IPS-20b (cell line): ENCODE data around the gene CEP350.
"Not testable (repeated sequence)": the region's sequence is repeated elsewhere in the genome, so short reads cannot be mapped to it uniquely, and the experiment has no call there.

Source experiments
- H3K27ac ChIP-seq: one replicate; pipeline ENCODE4 v1.5.1; 2013; ENCODE audit warnings: low read length
- H3K27me3 ChIP-seq: 2 replicates; pipeline ENCODE4 v1.6.1; 2013; ENCODE audit warnings: mild to moderate bottlenecking, low read length, inconsistent platforms; ENCODE audit not compliant: insufficient read depth
- H3K36me3 ChIP-seq: 2 replicates; pipeline ENCODE4 v1.6.1; 2013; ENCODE audit warnings: low read depth, mild to moderate bottlenecking, inconsistent platforms, low read length, moderate library complexity; ENCODE audit not compliant: insufficient read depth
- H3K4me1 ChIP-seq: 2 replicates; pipeline ENCODE4 v1.6.1; 2013; ENCODE audit warnings: mild to moderate bottlenecking, control low read depth, inconsistent platforms, low read length, moderate library complexity; ENCODE audit not compliant: insufficient read depth
- H3K4me3 ChIP-seq: 2 replicates; pipeline ENCODE4 v1.5.1; 2013; ENCODE audit warnings: mild to moderate bottlenecking, low read length, inconsistent platforms
- H3K9ac ChIP-seq: 2 replicates; pipeline ENCODE4 v1.6.1; 2013; ENCODE audit warnings: low read depth, mild to moderate bottlenecking, inconsistent platforms, low read length, moderate library complexity
- H3K9me3 ChIP-seq: 2 replicates; pipeline ENCODE4 v1.6.1; 2013; ENCODE audit warnings: mild to moderate bottlenecking, low read depth, low read length, inconsistent platforms; ENCODE audit not compliant: insufficient read depth

CEP350 gene

DNA sequence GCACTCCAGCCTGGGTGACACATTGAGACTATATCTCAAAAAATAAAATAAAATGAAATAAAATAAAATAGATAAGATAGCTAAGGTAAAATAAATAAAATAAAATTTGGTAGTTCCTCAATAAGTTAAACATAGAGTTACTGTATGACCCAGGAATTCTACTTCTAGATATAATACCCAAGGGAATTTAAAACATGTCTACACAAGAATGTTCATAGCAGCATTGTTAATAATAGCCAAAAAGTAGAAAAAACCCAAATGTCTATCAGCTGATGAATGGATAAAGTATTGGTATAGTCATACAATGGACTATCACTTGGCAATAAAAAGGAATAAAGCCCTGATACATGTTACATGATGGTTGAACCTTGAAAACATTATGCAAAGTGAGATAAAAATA, 47.8 kb downstream of the CEP350 start:
- Histone ChIP-seq H3K4me3 (no peak overlapping the region), H3K27me3 (no peaks in the 10 kb centered on the region), H3K9me3 (no peaks in the 10 kb centered on the region), H3K36me3 (peaks cover 32% of the 10 kb centered on the region), H3K4me1 (no peaks in the 10 kb centered on the region), H3K27ac (no peak overlapping the region), H3K9ac (no peak overlapping the region)

DNA sequence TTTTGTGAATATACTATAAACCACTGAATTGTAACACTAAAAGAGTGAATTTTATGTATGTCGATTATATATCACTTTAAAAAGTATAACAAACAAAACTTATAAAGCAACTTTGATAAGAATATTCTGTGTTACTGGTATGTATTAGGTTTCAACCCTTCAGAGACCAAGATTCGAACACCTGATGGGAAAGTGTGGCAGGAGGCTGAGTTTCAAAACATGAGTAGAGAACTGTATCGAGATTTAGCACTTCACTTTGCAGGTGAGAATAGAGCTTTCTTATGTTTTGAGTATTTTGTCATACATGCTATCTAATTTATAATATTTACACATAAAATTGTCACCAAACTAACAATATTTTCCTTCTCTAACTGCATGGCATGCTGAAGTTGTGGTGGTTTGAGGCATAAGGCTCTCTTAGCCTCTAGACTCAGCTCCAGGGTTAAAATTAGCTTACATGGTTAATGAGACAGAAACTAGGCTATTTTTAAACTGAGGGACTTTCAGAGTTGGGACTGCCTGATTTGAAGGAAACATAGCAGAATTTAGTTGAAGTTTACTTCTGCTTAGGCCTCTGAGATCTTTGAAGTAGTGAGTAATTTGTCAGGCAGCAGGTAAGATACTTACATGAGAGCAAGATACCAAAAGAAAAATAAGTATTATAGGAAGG, 48.6 kb downstream of the CEP350 start:
- Histone ChIP-seq H3K4me1 (no peaks in the 10 kb centered on the region), H3K4me3 (no peak overlapping the region), H3K9ac (no peak overlapping the region), H3K9me3 (no peaks in the 10 kb centered on the region), H3K27me3 (no peaks in the 10 kb centered on the region), H3K27ac (no peak overlapping the region), H3K36me3 (peaks cover 38% of the 10 kb centered on the region)

DNA sequence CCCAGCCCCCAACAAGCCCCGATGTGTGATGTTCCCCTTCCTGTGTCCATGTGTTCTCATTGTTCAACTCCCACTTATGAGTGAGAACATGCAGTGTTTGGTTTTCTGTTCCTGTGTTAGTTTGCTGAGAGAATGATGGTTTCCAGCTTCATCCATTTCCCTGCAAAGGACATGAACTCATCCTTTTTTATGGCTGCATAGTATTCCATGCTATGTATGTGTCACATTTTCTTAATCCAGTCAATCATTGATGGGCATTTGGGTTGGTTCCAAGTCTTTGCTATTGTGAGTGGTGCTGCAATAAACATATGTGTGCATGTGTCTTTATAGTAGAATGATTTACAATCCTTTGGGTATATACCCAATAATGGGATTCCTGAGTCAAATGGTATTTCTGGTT, 52.2 kb downstream of the CEP350 start:
- H3K27me3 ChIP-seq, H3K9ac ChIP-seq, H3K4me1 ChIP-seq, H3K4me3 ChIP-seq, H3K27ac ChIP-seq, H3K9me3 ChIP-seq: not testable (repeated sequence)
- H3K36me3 ChIP-seq: peaks cover 36% of the 10 kb centered on the region

DNA sequence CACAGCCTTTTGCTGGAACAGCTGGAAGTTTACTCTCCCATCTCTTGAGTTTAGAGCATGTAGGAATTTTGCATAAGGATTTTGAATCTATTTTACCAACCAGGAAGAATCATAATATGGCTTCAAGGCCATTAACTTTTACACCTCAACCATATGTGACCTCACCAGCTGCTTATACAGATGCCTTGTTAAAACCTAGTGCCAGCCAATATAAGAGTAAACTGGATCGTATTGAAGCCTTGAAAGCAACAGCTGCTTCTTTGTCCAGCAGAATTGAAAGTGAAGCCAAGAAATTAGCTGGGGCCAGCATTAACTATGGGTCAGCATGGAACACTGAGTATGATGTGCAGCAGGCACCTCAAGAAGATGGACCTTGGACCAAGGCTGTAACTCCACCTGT, 65.4 kb downstream of the CEP350 start:
- no peak overlapping the region for H3K27ac ChIP-seq
- no peaks in the 10 kb centered on the region for H3K9me3 ChIP-seq
- no peaks in the 10 kb centered on the region for H3K4me1 ChIP-seq
- no peaks in the 10 kb centered on the region for H3K27me3 ChIP-seq
- no peak overlapping the region for H3K4me3 ChIP-seq
- no peak overlapping the region for H3K9ac ChIP-seq
- H3K36me3 ChIP-seq: peaks cover 82% of the 10 kb centered on the region

DNA sequence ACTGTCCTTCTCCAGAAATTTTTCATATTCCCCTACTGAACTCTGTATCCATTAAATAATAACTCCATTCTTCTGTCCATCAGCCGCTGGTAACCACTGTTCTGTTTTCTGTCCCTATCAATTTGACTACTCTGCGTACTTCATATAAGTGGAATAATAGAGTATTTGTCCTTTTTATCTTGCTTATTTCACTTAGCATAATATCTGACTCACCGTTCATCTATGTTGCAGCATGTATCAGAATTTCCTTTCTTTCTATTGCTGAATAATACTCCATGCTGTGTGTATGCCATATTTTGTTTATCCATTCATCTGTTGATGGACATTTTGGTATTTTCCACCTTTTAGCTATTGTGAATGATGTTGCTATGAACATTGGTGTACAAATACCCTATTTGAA, 71.9 kb downstream of the CEP350 start:
- H3K9ac ChIP-seq: no peak overlapping the region
- no peak overlapping the region for H3K27ac ChIP-seq
- H3K36me3 ChIP-seq: peaks cover 55% of the 10 kb centered on the region

DNA sequence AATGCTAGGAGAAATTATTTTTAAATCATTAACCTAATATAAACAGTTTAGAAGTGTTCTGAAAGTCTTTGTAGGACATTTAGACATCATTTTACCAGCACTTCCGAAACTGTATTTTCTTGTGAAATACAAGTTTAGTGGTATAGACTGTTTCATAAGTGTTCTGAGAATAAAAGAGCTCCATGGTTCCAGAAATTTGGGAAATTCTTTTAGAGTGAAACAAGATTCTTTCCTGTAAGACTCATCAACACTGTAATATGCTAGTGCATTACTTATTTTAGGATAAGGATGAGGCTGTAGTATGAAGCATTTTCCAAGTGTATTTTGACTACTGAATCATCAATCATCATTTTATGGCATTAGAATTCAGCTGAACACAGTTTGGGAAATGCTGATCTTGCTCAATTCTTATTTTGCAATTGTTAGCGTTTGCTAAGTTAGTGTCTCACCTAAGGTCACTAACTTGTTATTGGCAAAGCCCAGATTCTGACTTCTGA, 73.4 kb downstream of the CEP350 start:
- Histone ChIP-seq H3K4me3 (no peak overlapping the region), H3K4me1 (no peaks in the 10 kb centered on the region), H3K27ac (no peak overlapping the region), H3K36me3 (peaks cover 48% of the 10 kb centered on the region), H3K27me3 (no peaks in the 10 kb centered on the region), H3K9ac (no peak overlapping the region), H3K9me3 (no peaks in the 10 kb centered on the region)

More for the DNA sequence above, 71.9 kb downstream of the CEP350 start:
- Histone ChIP-seq H3K9me3 (no peaks in the 10 kb centered on the region), H3K27me3 (no peaks in the 10 kb centered on the region), H3K4me3 (no peak overlapping the region), H3K4me1 (no peaks in the 10 kb centered on the region)

DNA sequence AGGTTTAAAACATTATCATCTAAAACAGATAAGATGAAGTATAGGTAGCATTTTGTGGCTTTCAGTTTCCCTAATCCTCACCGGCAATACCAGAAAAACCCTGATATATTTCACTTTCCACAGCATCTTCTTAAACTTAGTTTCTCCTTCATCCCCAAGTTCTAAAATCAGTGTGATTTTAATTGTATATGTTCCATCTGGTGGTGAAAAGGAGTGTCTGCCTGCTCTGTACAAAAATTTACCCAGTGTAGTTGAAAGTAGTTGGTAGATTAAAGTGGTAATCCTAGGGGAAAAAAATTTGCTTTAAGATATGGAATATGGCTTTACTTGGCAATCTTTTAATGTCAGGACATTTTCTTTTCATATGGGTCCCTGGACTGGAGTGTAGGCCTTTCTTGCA, 74.3 kb downstream of the CEP350 start:
- Histone ChIP-seq H3K9ac (no peak overlapping the region), H3K27ac (no peak overlapping the region), H3K36me3 (peaks cover 50% of the 10 kb centered on the region)

DNA sequence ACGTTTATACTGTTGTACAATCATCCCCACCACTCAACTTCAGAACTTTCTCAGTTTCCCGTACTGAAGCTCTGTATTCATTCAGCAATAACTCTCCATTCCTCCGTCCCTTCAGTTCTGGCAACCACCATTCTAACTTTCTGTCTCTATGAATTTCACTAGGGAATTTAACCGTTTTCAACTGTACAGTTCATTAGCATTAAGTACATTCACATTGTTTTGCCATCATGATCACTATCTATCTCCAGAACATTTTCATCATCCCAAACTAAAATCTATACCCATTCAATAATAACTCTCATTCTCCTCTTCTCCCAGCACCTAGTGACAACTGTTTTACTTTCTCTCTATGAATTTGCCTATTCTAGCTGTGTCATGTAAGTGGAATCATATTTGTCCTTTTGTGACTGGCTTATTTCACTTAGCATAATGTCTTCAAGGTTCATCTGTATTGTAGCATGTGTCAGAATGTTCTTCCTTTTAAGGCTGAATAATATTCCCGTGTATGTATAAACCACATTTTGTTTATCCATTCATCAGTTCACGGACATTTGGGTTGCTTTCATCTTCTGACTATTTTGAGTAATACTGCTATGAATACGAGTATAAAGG, 75.0 kb downstream of the CEP350 start:
- H3K4me1 ChIP-seq: no peaks in the 10 kb centered on the region
- no peaks in the 10 kb centered on the region for H3K9me3 ChIP-seq
- no peak overlapping the region for H3K9ac ChIP-seq
- H3K27me3 ChIP-seq: no peaks in the 10 kb centered on the region
- peaks cover 52% of the 10 kb centered on the region for H3K36me3 ChIP-seq
- H3K4me3 ChIP-seq: no peak overlapping the region
- no peak overlapping the region for H3K27ac ChIP-seq

More for the DNA sequence above, 74.3 kb downstream of the CEP350 start:
- Histone ChIP-seq H3K4me1 (no peaks in the 10 kb centered on the region), H3K9me3 (no peaks in the 10 kb centered on the region), H3K27me3 (no peaks in the 10 kb centered on the region), H3K4me3 (no peak overlapping the region)

DNA sequence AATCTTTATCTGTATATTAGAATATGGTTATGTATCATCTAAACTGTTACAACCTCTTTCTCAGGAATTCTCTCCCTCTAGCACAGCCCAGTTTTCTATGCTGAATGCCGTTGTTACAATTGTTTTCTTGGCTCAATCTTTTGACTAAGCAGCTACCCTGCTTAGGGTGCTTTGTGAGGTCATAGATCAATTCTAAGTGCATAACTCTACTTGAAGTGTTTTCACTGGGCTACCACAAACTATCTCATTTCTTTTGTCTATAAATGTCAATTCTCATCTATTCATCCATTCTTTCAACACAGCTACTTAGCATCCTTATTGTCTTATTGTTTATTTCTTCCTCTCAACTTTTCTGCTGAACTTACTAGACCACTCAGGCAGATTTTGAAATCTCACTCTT, 77.1 kb downstream of the CEP350 start:
- Histone ChIP-seq H3K9me3 (no peaks in the 10 kb centered on the region), H3K27ac (no peak overlapping the region), H3K4me1 (no peaks in the 10 kb centered on the region), H3K9ac (no peak overlapping the region), H3K4me3 (no peak overlapping the region), H3K27me3 (no peaks in the 10 kb centered on the region), H3K36me3 (peaks cover 47% of the 10 kb centered on the region)

DNA sequence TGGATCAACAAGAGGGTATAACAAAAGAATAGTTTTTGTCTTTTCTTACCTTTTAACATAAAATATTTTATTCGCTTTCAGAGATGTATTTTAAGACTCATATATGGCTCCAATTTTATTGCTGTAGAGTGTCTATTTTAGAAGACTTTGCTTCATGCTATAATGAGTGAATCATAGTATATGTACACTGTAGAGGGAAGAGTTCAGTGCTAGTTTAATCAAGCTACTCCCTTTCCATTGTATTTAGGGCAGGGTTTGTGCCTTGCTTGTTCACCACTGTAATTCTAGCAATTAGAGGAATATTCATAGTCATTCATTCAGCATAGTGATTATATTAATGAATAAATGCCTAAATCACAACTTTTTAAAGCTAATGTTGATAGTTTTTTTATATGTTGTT, 78.8 kb downstream of the CEP350 start:
- no peak overlapping the region for H3K4me3 ChIP-seq
- no peaks in the 10 kb centered on the region for H3K4me1 ChIP-seq
- H3K36me3 ChIP-seq: peaks cover 55% of the 10 kb centered on the region
- H3K27me3 ChIP-seq: no peaks in the 10 kb centered on the region
- H3K27ac ChIP-seq: no peak overlapping the region
- no peaks in the 10 kb centered on the region for H3K9me3 ChIP-seq
- H3K9ac ChIP-seq: no peak overlapping the region

DNA sequence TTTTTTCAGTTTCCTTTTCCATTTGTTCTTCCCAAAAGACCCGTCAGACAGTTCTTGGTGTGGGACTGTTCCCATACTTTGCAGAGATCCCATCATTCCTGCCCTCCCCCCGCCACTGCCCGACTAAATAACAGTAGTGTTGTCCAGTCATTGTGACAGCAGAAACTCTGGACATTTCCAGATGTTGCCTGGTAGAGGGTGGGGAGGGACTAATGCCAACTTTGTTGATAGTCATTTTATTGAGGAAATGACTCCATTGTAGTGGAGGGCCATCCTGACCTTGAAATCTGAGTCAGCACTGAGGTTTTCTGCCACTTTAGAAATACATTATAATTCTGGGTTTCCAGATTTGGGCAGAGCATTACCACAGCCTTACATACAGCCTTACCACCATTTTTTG, 85.4 kb downstream of the CEP350 start:
- no peaks in the 10 kb centered on the region for H3K9me3 ChIP-seq
- peaks cover 59% of the 10 kb centered on the region for H3K36me3 ChIP-seq
- H3K4me3 ChIP-seq: no peak overlapping the region
- H3K9ac ChIP-seq: no peak overlapping the region
- H3K27me3 ChIP-seq: no peaks in the 10 kb centered on the region
- no peak overlapping the region for H3K27ac ChIP-seq
- H3K4me1 ChIP-seq: no peaks in the 10 kb centered on the region

DNA sequence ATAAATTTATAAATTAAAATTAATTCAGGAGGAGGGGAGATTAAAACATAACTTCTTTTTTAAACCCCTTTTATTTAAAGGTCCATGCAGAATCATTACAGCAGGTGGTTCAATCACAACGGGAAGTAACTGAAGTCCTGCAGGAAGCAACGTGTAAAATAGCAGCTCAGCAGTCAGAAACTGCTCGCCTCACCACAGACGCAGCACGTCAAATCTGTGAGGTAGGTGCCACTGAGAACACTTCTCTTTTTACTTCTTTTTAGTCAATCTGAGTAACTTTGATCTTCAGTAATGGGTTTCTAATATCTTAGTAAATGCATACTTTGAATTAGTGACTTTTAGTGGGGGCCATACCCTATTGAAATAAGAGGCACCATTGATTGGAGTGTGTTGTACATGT, 87.0 kb downstream of the CEP350 start:
- no peaks in the 10 kb centered on the region for H3K9me3 ChIP-seq
- H3K9ac ChIP-seq: no peak overlapping the region
- no peaks in the 10 kb centered on the region for H3K4me1 ChIP-seq
- no peaks in the 10 kb centered on the region for H3K27me3 ChIP-seq
- no peak overlapping the region for H3K27ac ChIP-seq
- H3K4me3 ChIP-seq: no peak overlapping the region
- peaks cover 73% of the 10 kb centered on the region for H3K36me3 ChIP-seq
